GM21529 (cell line): Measurements from ENCODE around the gene TMOD4.

Experiments
- ATAC-seq: cut with Tn5 transposase; IDR thresholded peaks from one replicate; pipeline ENCODE4 v1.9.1; 2021; ENCODE audit not compliant: unreplicated experiment

The TMOD4 gene

DNA sequence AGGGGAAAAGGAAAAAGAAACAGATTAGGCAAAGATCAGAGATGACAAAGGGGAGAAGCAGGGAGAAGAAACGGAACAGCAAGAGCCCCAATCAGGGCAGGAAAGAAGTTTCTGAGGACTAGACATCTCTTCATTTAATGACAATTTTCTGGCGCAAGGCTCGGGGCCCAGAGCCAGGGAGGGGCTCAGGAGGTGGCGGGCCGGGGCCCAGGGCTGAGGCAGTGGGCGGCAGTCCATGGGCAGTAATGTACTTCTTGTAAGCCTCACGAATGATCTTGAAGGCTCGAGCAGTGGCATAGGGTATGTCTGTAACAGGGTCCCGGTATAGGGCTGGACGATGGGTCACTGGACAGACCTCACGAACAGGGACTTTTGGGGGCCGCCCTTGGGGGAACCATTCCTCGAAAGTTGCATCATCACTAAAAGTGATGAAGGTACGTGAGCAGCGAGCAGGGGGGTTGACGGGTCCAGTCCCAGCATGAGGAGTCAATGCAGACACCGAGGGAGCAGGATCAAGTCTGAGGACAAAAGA is 799 bp upstream of the TMOD4 start:
- ATAC-seq: no peak

GRCh38 chr1:151175041-151175741 is 590 bp downstream of the TMOD4 start:
- ATAC-seq: no peak

GRCh38 chr1:151171190-151171589 is 4.6 kb downstream of the TMOD4 start:
- no peak for ATAC-seq

GRCh38 chr1:151167116-151167515 is 8.7 kb downstream of the TMOD4 start:
- ATAC-seq: no peak

DNA sequence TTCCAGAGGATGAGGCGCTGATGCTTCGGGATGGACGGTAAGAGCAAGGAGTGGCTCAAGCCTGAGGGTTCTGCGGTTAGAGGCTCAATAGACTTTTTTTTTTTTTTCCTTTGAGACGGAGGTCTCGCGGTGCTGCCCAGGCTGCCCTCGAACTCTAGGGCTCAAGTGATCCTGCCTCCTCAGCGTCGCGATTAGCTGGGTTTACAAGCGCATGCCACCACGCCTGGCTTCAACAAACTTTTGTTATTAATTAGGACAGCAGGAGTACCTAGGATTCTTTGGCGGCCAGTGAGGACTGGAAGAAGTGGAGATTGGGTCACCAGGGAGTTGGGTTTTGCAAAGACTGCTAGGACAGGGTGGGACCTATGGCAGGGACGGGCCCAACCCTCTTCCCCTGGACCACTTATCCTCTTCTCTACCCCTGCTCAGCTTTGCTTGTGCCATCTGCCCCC is 9.2 kb downstream of the TMOD4 start:
- ATAC-seq: no peak

DNA sequence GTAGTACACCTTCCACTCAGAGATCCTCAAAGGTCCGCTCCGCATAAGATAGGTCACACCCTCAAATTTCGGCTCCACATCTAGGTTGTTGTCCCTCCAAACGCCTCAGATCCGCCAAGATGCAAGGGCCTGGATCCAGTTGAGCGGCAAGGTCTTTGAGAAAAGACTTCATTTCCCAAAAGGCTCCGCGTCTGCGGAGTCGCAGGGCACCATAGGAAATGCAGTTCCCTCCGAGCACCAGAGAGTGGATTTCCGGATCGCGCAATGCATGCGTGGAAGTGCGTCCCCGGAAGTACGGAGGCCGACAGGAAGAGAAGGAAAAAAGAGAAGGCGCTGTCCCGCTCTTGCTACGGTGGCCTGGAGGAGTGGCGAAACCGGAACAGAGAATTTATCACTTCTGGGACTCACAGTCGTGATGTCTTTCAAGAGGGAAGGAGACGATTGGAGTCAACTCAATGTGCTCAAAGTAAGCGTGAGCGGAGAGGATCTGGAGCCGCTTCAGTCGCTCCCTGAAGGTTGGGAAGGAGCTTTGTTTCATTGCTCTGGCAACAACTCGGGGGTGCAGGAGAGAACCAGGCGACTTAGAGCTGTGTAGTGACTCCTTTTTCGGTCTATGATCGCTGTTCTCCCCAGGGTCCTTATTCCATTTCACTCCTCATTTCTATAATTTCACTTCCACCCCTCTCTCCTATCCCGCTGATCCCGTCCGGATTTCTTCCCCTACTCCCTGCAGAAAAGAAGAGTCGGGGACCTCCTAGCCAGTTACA is 9.9 kb downstream of the TMOD4 start, which contains the start of the genes LYSMD1 and SCNM1:
LYSMD1 (minus strand) TSS at position 165 of the 767 bp plus-strand sequence. CDS start 644 bp downstream, outside the sequence.
SCNM1 (plus strand) TSS at position 407 of the 767 bp plus-strand sequence; CDS start at position 416, 9 bp downstream.
- ATAC-seq: peak; percentile 85

DNA sequence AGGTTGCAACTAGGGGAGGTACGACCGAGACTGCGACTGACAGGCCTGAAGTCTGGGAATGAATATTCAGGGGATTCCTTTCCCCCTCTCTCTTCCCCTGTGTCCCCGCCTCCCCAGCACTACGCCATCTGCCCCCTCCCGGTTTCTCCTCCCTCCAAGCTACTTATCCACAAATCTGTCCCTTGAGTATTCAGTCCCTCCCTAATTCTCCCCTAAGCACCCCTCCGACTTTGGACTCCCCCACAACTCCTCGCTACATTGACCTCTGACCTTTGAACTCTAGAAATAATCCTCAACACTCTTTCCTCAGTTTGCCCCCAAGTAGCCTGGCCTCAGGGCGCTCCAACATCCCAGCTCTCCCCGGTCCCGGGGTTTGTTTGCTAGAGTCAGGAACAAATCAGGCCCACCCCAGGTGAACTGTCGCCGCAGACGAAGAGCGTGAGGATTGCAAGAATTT is 10.5 kb downstream of the TMOD4 start:
- no peak for ATAC-seq

DNA sequence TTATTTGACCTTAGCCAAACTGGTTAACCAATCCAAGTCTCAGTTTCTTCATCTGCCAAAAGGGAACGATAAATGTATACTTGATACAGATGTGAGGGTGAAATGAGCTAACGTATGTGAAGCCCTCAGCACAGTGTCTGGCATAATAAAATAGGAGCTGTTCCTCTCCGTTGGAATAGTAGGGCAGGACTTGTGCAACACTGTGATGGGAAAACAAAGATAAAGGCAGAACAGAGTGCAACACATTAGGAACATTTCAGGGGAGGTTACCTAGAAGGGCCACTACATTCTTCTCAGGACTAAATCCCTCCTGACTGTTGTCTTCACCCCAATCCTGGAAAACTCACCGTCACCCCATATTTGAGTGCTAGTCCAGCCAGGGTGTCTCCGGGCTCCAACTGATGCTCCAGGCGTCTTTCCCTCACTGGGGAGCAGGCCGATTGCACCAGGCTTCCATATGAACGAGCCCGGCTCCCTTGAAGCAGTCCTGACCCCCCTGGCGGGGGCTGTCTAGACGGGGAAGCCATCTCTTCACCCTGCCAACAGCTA is 11.0 kb downstream of the TMOD4 start:
- ATAC-seq: peak; percentile 10

DNA sequence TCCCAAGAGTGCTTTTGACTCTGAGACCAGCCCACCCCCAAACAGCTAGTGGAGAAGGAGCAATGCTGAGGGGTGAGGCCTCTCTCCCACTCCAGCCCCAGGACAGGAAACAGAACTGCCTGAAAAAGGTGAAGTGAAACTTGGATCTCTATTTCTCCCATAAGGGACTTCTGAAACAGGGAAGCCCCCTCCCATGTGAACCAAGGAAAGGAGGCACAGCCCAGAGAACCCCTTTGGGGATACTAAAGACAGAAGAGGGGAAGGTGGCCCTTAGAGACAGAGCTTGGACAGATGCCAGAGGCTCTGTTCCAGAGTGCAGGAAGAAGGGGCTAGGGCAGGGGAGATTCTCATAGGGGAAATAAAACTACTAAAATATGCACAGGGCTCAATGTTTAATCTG is 16.4 kb downstream of the TMOD4 start:
- no peak for ATAC-seq

GRCh38 chr1:151158751-151159251 is 17.0 kb downstream of the TMOD4 start:
- ATAC-seq: no peak

DNA sequence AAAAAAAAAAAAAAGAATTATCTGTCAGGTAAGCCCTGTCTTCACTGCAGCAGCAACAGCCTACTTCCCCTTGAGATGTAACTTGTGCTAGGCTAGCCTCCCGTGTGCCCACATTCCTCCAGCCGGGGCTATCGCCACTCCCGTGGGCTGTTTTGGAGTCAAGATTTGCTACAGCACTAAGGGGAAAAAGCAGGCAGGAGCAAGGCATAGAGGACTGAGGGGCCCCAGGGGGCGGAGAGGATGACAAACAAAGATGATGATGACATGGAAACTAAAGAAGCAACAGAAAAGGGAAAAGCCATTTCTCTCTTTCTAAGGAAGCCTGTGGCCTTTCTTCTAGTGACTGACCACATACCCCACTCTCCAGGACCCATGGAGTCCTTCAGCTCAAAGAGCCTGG is 17.5 kb downstream of the TMOD4 start:
- no peak for ATAC-seq

DNA sequence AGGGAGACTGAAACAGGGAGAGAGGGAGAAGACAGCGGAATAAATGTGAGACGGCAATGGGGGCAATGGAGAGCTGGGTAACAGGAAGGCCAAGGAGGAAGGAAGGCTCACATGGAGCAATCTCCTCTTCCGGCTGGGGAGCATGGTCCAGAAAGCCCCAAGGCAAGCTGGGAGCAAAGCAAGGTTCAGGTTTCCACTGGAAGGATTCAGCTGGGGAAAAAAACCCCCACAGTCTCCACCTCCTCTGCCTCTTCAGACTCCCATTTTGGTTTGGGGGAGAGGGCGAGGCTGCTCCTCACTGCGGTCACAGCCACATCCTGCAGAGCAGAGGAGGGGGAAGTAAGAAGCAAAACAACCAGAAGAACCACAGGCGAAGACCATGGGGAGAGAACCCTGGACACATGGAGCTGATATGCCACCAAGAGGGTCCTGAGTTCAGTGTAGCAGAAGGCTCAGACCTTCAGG is 18.7 kb downstream of the TMOD4 start:
- no peak for ATAC-seq

DNA sequence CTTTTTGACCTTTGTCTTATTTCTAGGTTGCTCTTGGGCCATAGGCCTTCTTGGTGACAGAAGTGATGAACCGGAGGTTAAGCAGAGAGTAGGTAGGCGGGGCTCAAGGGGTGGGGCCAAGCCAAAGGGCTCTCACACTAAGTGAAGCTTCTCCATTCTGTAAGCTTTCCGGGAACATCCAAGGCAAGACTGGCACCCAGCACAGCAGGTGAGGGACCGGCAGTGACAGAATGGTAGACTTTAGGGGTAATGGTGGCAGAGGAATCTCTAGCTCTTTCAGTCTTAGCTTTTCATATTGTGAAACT is 19.3 kb downstream of the TMOD4 start, which contains the start of gene TNFAIP8L2:
TNFAIP8L2 (plus strand) TSS at position 135 of the 305 bp plus-strand sequence. CDS start 2,049 bp downstream, outside the sequence.
- ATAC-seq: peak; percentile 68

DNA sequence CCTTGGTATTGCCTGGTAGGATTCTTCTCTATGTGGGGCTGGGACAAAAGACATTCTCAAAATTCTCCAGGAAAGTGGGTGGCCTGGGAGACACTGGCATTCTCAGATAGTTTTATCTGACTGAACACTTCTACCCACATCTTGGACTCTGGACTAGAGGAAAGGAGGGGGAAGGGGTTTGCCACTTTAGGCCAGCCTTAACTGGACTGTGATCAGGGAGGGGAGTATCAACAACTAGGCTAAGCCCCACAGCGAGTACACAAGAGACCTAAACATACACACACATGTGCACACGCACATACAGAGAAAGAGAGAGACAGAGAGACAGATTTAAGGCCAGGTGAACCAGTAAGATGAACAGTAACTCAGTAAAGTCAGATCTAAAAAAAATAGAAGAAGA is 28.1 kb downstream of the TMOD4 start:
- ATAC-seq: no peak

DNA sequence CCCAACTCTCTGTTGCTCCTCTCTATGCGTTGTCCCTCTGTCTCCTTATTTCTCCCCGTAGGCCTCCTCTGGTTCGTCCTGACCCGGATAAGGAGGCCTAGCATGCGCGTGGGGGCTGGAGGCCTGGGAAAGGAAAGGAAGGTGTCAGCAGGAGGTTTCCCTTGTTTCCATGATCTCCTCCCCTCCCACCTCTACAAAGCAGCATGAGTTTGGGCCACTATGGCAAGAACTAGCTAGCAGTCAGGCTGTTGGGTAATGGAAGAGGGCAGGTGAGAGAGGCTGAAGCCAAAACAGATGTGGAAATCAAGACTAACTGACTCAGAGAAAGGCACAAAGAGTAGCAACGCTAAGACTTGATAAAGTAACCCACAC is 28.7 kb downstream of the TMOD4 start:
- no peak for ATAC-seq

DNA sequence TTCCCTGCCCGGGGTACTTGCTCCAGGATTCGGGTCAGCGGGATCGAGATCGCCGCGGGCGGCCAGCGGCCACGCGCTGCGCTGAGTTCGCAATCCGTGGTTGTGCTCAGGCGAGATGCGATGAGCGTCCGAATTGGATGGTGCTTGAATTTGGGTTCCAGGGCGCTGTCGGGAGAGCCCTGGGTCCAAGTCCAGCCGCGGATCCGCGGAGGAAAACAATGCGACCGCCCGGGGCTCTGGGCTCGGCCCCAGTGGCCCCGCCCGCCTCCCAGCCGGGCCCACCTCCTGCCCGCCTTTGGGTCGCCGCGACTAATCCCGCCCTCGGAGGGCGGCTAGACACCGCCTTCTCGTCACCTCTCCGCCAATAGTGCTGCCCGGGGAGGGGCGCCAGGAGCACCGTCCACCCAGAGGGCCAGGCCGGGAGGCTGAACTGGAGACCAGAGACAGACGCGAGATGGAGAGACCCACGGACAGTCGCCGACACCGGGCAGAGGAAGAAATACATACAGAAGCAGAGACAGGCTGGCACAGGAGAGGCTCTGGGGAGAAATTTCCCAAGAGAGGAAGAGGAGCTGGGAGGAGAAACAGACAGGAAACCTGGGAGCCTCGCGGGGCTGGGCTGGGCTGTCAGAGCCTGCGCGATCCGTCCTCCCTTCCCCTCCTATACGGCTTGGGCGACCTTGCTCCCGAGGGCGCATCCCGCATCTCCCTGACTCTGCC is 29.2 kb downstream of the TMOD4 start, which contains the start of gene SEMA6C:
SEMA6C (minus strand) TSS at position 220 of the 720 bp plus-strand sequence. CDS start 4,010 bp downstream, outside the sequence.
- ATAC-seq: peak; percentile 99

DNA sequence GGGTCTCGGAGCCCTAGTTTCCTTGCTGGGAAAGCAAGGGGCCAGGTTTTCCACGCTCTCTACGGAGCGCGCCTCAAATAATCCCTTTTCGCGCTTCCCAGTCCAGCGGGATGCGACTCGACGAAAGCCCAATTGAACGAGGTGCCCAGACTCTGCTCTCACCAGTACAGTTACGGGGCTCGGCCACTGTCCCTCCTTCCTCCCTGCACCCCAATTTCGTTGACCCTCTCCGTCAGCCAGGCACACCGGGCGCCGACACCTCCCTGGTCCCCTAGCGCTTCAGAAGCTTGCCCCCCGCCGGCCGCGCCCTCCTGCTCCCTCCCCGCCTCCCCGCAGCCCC is 29.7 kb downstream of the TMOD4 start:
- peak; percentile 6 for ATAC-seq

DNA sequence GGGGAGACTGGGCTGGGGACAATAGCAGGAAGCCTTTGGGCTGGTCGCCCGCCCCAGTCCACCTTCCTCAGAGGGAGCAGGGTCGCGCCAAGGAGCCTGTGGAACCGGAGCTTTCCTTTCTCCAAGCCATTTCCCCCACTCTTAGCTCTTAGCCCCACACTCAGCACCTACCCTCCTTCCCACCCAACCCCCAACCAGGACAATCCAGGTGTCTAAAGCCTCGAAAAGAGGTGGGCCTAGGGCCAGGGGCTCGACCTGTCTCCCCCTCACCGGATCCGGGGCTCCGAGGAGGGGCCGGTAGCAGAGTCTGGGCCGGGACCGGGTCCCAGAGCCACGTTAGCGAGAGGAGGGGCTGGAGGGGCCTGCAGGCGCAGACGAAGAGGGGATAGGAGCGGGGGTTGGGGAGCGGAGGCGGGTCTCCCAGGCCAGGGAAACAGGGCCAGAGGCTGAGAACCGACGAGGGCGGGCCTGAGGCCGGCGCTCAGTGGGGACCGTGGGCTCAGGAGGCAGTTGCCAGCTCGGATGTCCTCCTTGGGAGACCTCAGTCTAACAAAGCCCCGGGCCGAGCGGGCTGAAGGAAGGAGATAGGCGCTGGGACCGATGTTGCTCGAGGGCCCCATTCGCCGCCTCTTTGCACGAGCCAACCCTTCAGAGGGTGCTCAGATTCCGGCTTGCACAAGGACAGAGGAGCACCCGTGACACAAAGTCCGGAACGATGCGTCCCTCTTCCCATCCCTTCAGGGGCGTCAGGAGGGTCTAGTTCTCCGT is 30.3 kb downstream of the TMOD4 start:
- no peak for ATAC-seq

DNA sequence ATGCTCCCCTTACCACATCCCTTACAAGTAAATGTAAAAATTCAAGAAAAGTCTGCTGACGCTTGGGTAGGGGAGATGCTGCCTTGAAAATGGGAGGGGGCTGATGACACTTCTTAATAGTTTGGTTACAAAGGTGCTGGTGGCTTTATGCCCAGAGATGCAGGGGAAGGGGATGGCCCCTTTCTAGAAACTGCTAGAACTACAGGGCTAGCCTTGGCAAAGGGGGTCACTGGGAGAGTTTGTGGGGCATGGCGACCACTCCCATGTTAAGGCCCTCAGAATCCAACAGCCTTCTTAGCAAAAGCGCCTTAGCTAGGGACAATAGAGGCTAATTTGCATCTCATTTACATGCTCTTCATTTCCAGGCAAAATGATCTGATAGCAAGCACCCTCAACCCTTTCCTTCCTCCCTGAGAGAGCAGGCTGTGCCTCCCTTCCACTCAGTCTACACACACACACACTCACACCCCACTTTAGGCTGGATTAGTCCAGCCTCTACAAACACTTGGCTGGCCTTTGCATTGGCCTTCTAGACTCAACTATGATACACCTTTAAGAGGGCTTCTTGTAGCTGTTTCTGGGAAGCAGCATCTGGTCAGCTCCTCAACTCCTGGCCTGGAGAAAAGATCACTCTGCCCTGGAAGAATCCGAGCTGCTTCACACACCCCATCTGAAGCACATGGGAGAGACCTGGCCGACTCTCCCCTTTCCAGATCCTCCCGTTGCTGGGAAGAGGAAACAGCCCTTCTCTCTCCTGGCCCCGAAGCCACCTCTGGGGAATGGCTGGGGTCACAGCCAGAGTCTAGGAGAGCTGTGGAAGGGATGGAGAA is 31.1 kb downstream of the TMOD4 start:
- no peak for ATAC-seq
